CD14-positive monocyte (primary cell): Measurements from ENCODE around the gene ANKRD40. TPM values are rescaled to one million over a fixed set of nuclear protein-coding genes. Genes with fewer than 3 reads are reported as not detected.

Source experiments
- DNase-seq, 3 donors: peaks; one replicate each; pipeline ENCODE4 v3.0.0-alpha.2; 2011 to 2022
- H2AFZ ChIP-seq: 2 replicates; pipeline ENCODE4 v1.6.0; 2012; ENCODE audit warnings: mild to moderate bottlenecking, low read depth, low read length, inconsistent platforms; ENCODE audit not compliant: insufficient read depth, poor library complexity, severe bottlenecking
- H3K27ac ChIP-seq, 2 donors: 1 replicate in 1 of 2; 2 replicates in 1 of 2; pipeline ENCODE4 v1.5.1; 2012 to 2013; ENCODE audit warnings: low read length in 2 of 2, control low read depth in 1 of 2, inconsistent platforms in 1 of 2, low read depth in 1 of 2, mild to moderate bottlenecking in 1 of 2
- H3K27me3 ChIP-seq, 2 donors: one replicate each; pipeline versions ENCODE4 v1.6.0 to v1.6.1; 2011 to 2013; ENCODE audit warnings: low read length in 2 of 2; ENCODE audit not compliant: control insufficient read depth in 2 of 2, insufficient read depth in 2 of 2
- H3K36me3 ChIP-seq, 2 donors: replicated peaks in 1 of 2; 1 replicate in 1 of 2; 2 replicates in 1 of 2; pipeline versions ENCODE4 v1.5.1 to v1.6.1; 2012 to 2013; ENCODE audit warnings: low read length in 2 of 2, control low read depth in 1 of 2, inconsistent platforms in 1 of 2, mild to moderate bottlenecking in 1 of 2; ENCODE audit not compliant: insufficient read depth in 2 of 2, control insufficient read depth in 1 of 2
- H3K4me1 ChIP-seq, 2 donors: 1 replicate in 1 of 2; 2 replicates in 1 of 2; pipeline versions ENCODE4 v1.5.1 to v1.6.1; 2012 to 2013; ENCODE audit warnings: low read length in 2 of 2, control low read depth in 1 of 2, inconsistent platforms in 1 of 2, mild to moderate bottlenecking in 1 of 2, moderate library complexity in 1 of 2; ENCODE audit not compliant: insufficient read depth in 2 of 2, control insufficient read depth in 1 of 2
- H3K4me2 ChIP-seq: replicated peaks from 2 replicates; pipeline ENCODE3; 2012; ENCODE audit warnings: low read length, moderate library complexity, mild to moderate bottlenecking; ENCODE audit not compliant: poor library complexity, severe bottlenecking; ENCODE audit errors: extremely low read depth
- H3K4me3 ChIP-seq, 3 experiments: fragments of 200-600 bp in 1 of 3; sonication (generic) in 1 of 3; replicated peaks in 1 of 3; 1 replicate in 2 of 3; 2 replicates in 1 of 3; pipeline ENCODE4 v1.5.1; 2011 to 2013; ENCODE audit warnings: low read length in 3 of 3, mild to moderate bottlenecking in 3 of 3, control low read depth in 2 of 3, low read depth in 2 of 3, inconsistent platforms in 1 of 3, moderate library complexity in 1 of 3
- H3K79me2 ChIP-seq: 2 replicates; pipeline ENCODE4 v1.6.0; 2012; ENCODE audit warnings: mild to moderate bottlenecking, control low read depth, inconsistent platforms, low read length, moderate library complexity; ENCODE audit not compliant: insufficient read depth
- H3K9ac ChIP-seq: 2 replicates; pipeline ENCODE4 v1.6.0; 2017; ENCODE audit warnings: low read length, mild to moderate bottlenecking; ENCODE audit not compliant: insufficient read depth, poor library complexity, severe bottlenecking
- H3K9me3 ChIP-seq, 2 donors: replicated peaks in 1 of 2; 1 replicate in 1 of 2; 2 replicates in 1 of 2; pipeline versions ENCODE4 v1.5.1 to v1.6.1; 2012 to 2013; ENCODE audit warnings: low read length in 2 of 2, control low read depth in 1 of 2; ENCODE audit not compliant: control insufficient read depth in 1 of 2, insufficient read depth in 1 of 2
- H4K20me1 ChIP-seq: 2 replicates; pipeline ENCODE4 v1.6.0; 2012; ENCODE audit warnings: mild to moderate bottlenecking, low read length, control low read depth, moderate library complexity; ENCODE audit not compliant: insufficient read depth
- H3K27ac Mint-ChIP-seq, 7 donors: one replicate each; pipeline ENCODE4 v1.8.0; 2020; ENCODE audit warnings: mild to moderate bottlenecking in 7 of 7, mixed read lengths in 7 of 7, moderate library complexity in 6 of 7, inconsistent platforms in 2 of 7
- H3K27me3 Mint-ChIP-seq, 3 donors: one replicate each; pipeline ENCODE4 v1.8.0; 2021 to 2022; ENCODE audit warnings: low read depth in 3 of 3, mild to moderate bottlenecking in 3 of 3, mixed read lengths in 3 of 3, moderate library complexity in 3 of 3, inconsistent platforms in 1 of 3
- H3K36me3 Mint-ChIP-seq, 2 donors: one replicate each; pipeline ENCODE4 v1.8.0; 2020; ENCODE audit warnings: mixed read lengths in 2 of 2, inconsistent platforms in 1 of 2, mild to moderate bottlenecking in 1 of 2
- H3K4me1 Mint-ChIP-seq: one replicate; pipeline ENCODE4 v1.8.0; 2020; ENCODE audit warnings: mild to moderate bottlenecking, mixed read lengths
- H3K4me3 Mint-ChIP-seq, 2 donors: one replicate each; pipeline ENCODE4 v1.8.0; 2020; ENCODE audit warnings: mild to moderate bottlenecking in 2 of 2, mixed read lengths in 2 of 2, moderate library complexity in 1 of 2
- H3K9me3 Mint-ChIP-seq, 7 donors: one replicate each; pipeline ENCODE4 v1.8.0; 2020 to 2022; ENCODE audit warnings: mixed read lengths in 7 of 7, mild to moderate bottlenecking in 6 of 7, moderate library complexity in 6 of 7, inconsistent platforms in 2 of 7
- CTCF ChIP-seq: fragments of 200-600 bp; IDR thresholded peaks from one replicate; pipeline ENCODE4 v1.8.0; 2022; ENCODE audit warnings: antibody characterized with exemption, mild to moderate bottlenecking
- WGBS: methylation state at CpG from one replicate; pipeline ENCODE4 v1.1.5; 2013; ENCODE audit warnings: missing lambda C conversion rate; ENCODE audit not compliant: insufficient coverage; 5-methylcytosine and 5-hydroxymethylcytosine counted together
- intact Hi-C, 2 donors: fragments of 100-400 bp; cut with micrococcal nuclease; formaldehyde crosslinking; loops; one replicate each; pipeline versions ENCODE4 v1.15.0 to v1.15.1; 2023
- polyA plus RNA-seq, 3 donors: library from polyadenylated mRNA; depleted of rRNA in 1 of 3; unstranded in 2 of 3; stranded (reverse) in 1 of 3; fragments of 300-500 nt in 2 of 3; fragments of >200 nt in 1 of 3; fragmentation: Illumina TruSeq in 2 of 3; gene quantifications; 1 replicate in 2 of 3; 2 replicates in 1 of 3; pipeline ENCODE4 v1.2.3, GENCODE V29; 2012 to 2021

ANKRD40 gene
- polyA plus RNA-seq, 3 donors: 3.4 to 21.8 (median 3.4) TPM

GRCh38 chr17:50699410-50699809, 8.3 kb downstream of the ANKRD40 start:
- H2AFZ ChIP-seq: no peak overlapping the region
- DNase-seq: no peak
- no peak overlapping the region for H3K4me2 ChIP-seq
- peaks cover 70 to 80% of the 10 kb centered on the region in 2 donors for H3K36me3 Mint-ChIP-seq
- peaks cover 55 to 94% of the 10 kb centered on the region in 2 donors for H3K36me3 ChIP-seq
- H3K4me1 ChIP-seq: no peaks in the 10 kb centered on the region
- no peaks in the 10 kb centered on the region for H3K27me3 Mint-ChIP-seq
- H3K9me3 Mint-ChIP-seq: no peaks in the 10 kb centered on the region
- WGBS: 100% methylated on average over 6 of the region's 7 CpGs
- H3K9ac ChIP-seq: no peak overlapping the region
- H3K4me1 Mint-ChIP-seq: peaks cover 12% of the 10 kb centered on the region
- H3K27me3 ChIP-seq: no peaks in the 10 kb centered on the region
- H3K27ac ChIP-seq: no peak overlapping the region
- no peak overlapping the region for H3K4me3 ChIP-seq
- no peaks in the 10 kb centered on the region for H3K9me3 ChIP-seq
- no peak overlapping the region for H3K4me3 Mint-ChIP-seq
- H3K79me2 ChIP-seq: peaks cover 28% of the 10 kb centered on the region
- intact Hi-C loops: no loop called here
- TF ChIP-seq CTCF: no peak
- peaks cover 46% of the 10 kb centered on the region for H4K20me1 ChIP-seq
- H3K27ac Mint-ChIP-seq: peak overlapping the region in 1 of 7 donors; percentile 38

- Histone ChIP-seq H3K79me2 (peaks cover 11% of the 10 kb centered on the region), H4K20me1 (peaks cover 39% of the 10 kb centered on the region), H2AFZ (no peak overlapping the region), H3K4me3 (no peak overlapping the region), H3K4me2 (no peak overlapping the region), H3K27ac (no peak overlapping the region), H3K9ac (no peak overlapping the region), H3K4me1 (no peaks in the 10 kb centered on the region), H3K9me3 (no peaks in the 10 kb centered on the region), H3K27me3 (no peaks in the 10 kb centered on the region), H3K36me3 (peaks cover 67 to 94% of the 10 kb centered on the region in 2 donors)
- no peak for TF ChIP-seq CTCF
- H3K9me3 Mint-ChIP-seq: no peaks in the 10 kb centered on the region
- DNase-seq: no peak
- no peak overlapping the region for H3K4me3 Mint-ChIP-seq
- intact Hi-C loops: no loop called here
- WGBS: 100% methylated on average over 1 of the region's 3 CpGs
- peaks cover 75 to 80% of the 10 kb centered on the region in 2 donors for H3K36me3 Mint-ChIP-seq
- peaks cover 2% of the 10 kb centered on the region for H3K4me1 Mint-ChIP-seq
- no peak overlapping the region for H3K27ac Mint-ChIP-seq
- no peaks in the 10 kb centered on the region for H3K27me3 Mint-ChIP-seq
Measured at GRCh38 chr17:50697663-50698272, 9.9 kb downstream of the ANKRD40 start.
